ENCODE results near the gene RAB11B. TPM values are rescaled to one million over a fixed set of nuclear protein-coding genes. Genes with fewer than 3 reads are reported as not detected.
A peak's percentile ranks its signal among the peaks of the same experiment; 100 is the strongest.
"Not testable (repeated sequence)": the region's sequence is repeated elsewhere in the genome, so short reads cannot be mapped to it uniquely, and the experiment has no call there.

Gene RAB11B
- total RNA-seq, 2 donors from 2014 or later, result 47.7 to 50.4 TPM

- WGBS, 2 donors, result 96 to 100% methylated on average over 1 to 19 of the region's 20 CpGs
- no peaks in the 10 kb centered on the region for H3K36me3 ChIP-seq (replicated peaks in 1 of 2; ENCODE audit: insufficient read depth in 1 of 2, low read depth in 2 of 2)
- intact Hi-C loops (cut with DNase I), result no loop called here
- ATAC-seq, result no peak
- no peak for TF ChIP-seq POLR2A (IDR thresholded peaks at IDR 0.05)
- TF ChIP-seq CTCF (IDR thresholded peaks at IDR 0.05), result no peak
- H3K9me3 ChIP-seq, result no peaks in the 10 kb centered on the region
- no peak overlapping the region for H3K27ac ChIP-seq
- no peak for DNase-seq
- peaks cover 12% of the 10 kb centered on the region for H3K4me1 ChIP-seq
- H3K4me3 ChIP-seq, result no peak overlapping the region
- no peaks in the 10 kb centered on the region for H3K27me3 ChIP-seq
Measured at GRCh38 chr19:8430650-8431049, 40.5 kb downstream of the RAB11B start.

- DNase-seq, result no peak
- H3K36me3 ChIP-seq (replicated peaks in 1 of 2; ENCODE audit: insufficient read depth in 1 of 2, low read depth in 2 of 2), result no peaks in the 10 kb centered on the region
- intact Hi-C loops (cut with DNase I), result no loop called here
- no peak for ATAC-seq
- H3K9me3 ChIP-seq, result no peaks in the 10 kb centered on the region
- H3K4me3 ChIP-seq, result no peak overlapping the region
- peaks cover 12% of the 10 kb centered on the region for H3K4me1 ChIP-seq
- TF ChIP-seq POLR2A (IDR thresholded peaks at IDR 0.05), result no peak
- H3K27me3 ChIP-seq, result no peaks in the 10 kb centered on the region
- no peak overlapping the region for H3K27ac ChIP-seq
- 94 to 95% methylated on average over 6 to 12 of the region's 12 CpGs for WGBS, 2 donors
Measured at GRCh38 chr19:8438236-8438635, 48.1 kb downstream of the RAB11B start.

GRCh38 chr19:8441725-8442544 is 51.8 kb downstream of the RAB11B start:
- Histone ChIP-seq H3K4me3 (no peak overlapping the region), H3K4me1 (peaks cover 11% of the 10 kb centered on the region), H3K27me3 (no peaks in the 10 kb centered on the region), H3K9me3 (no peaks in the 10 kb centered on the region), H3K36me3 (replicated peaks in 1 of 2; ENCODE audit: insufficient read depth in 1 of 2, low read depth in 2 of 2) (no peaks in the 10 kb centered on the region), H3K27ac (no peak overlapping the region)
- TF ChIP-seq POLR2A (IDR thresholded peaks at IDR 0.05) (no peak), CTCF (IDR thresholded peaks at IDR 0.05) (no peak)
- intact Hi-C loops (cut with DNase I), result no loop called here
- 86 to 88% methylated on average over 5 to 6 of the region's 6 CpGs for WGBS, 2 donors
- ATAC-seq (no peak), DNase-seq (no peak)

- Histone ChIP-seq H3K27ac (peak overlapping the region; percentile 65 to 95 (median 87)), H3K4me3 (peak overlapping the region; percentile 27 to 91), H3K4me1 (peaks cover 30% of the 10 kb centered on the region)
- DNase-seq; H3K9me3 ChIP-seq; H3K36me3 ChIP-seq (replicated peaks in 1 of 2; ENCODE audit: insufficient read depth in 1 of 2, low read depth in 2 of 2); H3K27me3 ChIP-seq; intact Hi-C loops (cut with DNase I); ATAC-seq: not testable (repeated sequence)
- 19 to 22% methylated on average over 32 of the region's 32 CpGs for WGBS, 2 donors
Measured at GRCh38 chr19:8444140-8444676, 54.0 kb downstream of the RAB11B start.

GRCh38 chr19:8444677-8445487 is 54.7 kb downstream of the RAB11B start, which contains the start of gene HNRNPM:
TSS of gene HNRNPM (plus strand) at chr19:8444975. CDS start at chr19:8444999, 24 bp downstream.
- 0 to 1% methylated on average over 15 to 93 of the region's 93 CpGs for WGBS, 2 donors
- ATAC-seq, result peak; percentile 96
- Histone ChIP-seq H3K36me3 (replicated peaks in 1 of 2; ENCODE audit: insufficient read depth in 1 of 2, low read depth in 2 of 2) (no peaks in the 10 kb centered on the region), H3K4me3 (peak within 1 kb of the TSS; percentile 79 to 91), H3K9me3 (no peaks in the 10 kb centered on the region), H3K27me3 (no peaks in the 10 kb centered on the region), H3K27ac (peak within 1 kb of the TSS; percentile 86 to 95 (median 88)), H3K4me1 (peaks cover 34% of the 10 kb centered on the region)
- peak; percentile 99 to 100 (median 100) for DNase-seq
- intact Hi-C loops (cut with DNase I), result no loop called here
- TF ChIP-seq POLR2A (IDR thresholded peaks at IDR 0.05), result peak; percentile 97 to 98 (median 97)
- no peak for TF ChIP-seq CTCF (IDR thresholded peaks at IDR 0.05)
